Activated naive CD4-positive, alpha-beta T cell (primary cell): Measurements from ENCODE around the gene RPN2.
"Not testable (repeated sequence)": the region's sequence is repeated elsewhere in the genome, so short reads cannot be mapped to it uniquely, and the experiment has no call there.

ENCODE experiments used
- DNase-seq, 4 experiments: peaks; one replicate each; lab custom pipeline; 2025; lab: John Stamatoyannopoulos, UW

The RPN2 gene

GRCh38 chr20:37178839-37179682, at the start of gene RPN2, which contains the start of gene MROH8:
TSS of gene RPN2 (plus strand) at chr20:37179330. CDS start at chr20:37179357, 27 bp downstream.
TSS of gene MROH8 (minus strand) at chr20:37179548.
- peak; percentile 78 to 93 (median 88) for DNase-seq

DNA sequence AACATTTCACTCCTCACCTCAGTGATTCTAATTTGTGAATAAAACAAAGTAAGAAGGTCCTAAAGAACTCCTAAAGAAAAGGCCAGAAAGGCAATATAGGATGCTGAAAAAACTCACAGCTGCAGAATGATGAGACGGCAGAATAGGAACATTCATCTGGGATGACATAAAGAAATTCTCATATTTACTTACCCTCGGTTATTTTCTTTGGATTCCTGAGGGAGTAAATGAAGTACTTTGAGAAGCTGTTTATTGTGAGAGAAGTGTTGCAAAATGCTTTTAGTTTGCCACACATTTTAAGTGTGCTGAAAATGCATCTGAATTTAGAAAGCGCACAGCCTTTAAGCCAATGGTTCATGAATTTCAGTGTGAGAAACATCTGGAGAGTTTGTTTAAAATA, 47.6 kb upstream of the RPN2 start:
- DNase-seq = no peak

DNA sequence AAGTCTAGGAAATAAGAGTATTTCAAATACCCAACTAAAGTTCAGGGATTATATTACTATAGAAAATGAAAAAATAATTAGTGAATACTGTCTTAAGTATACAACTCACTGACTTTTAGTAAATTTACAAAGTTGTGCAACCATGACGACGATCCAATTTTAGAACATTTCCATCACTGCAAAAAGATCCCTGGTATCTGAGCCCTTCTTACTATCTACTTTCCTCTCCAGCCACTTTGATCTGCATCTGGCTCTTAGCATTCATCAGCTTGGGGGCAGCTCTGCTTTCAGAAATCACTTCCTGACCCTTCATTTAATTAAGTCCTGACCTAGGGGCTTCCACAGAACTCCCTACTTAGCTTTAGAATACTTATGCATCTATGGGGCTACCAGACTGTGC, 45.2 kb upstream of the RPN2 start:
- no peak for DNase-seq

GRCh38 chr20:37137547-37137946, 41.6 kb upstream of the RPN2 start:
- no peak for DNase-seq

DNA sequence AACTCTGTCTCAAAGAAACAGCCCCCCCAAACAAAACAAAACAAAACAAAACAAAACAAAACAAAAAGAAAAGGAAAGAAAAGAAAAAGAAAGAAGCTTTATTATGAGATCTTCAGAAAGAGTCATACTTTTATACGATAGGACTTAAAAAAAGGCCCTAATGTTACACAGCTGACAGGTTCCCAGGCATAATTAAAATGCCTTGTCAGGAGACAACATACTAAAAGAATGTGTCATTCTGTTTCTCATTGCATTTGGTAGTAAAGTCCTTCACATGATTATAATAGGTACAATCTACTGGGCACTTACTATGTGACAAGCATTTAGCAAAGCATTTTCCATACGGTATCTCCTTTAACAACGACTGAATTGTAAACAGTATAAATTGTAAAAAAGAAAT, 36.4 kb upstream of the RPN2 start:
- no peak for DNase-seq

DNA sequence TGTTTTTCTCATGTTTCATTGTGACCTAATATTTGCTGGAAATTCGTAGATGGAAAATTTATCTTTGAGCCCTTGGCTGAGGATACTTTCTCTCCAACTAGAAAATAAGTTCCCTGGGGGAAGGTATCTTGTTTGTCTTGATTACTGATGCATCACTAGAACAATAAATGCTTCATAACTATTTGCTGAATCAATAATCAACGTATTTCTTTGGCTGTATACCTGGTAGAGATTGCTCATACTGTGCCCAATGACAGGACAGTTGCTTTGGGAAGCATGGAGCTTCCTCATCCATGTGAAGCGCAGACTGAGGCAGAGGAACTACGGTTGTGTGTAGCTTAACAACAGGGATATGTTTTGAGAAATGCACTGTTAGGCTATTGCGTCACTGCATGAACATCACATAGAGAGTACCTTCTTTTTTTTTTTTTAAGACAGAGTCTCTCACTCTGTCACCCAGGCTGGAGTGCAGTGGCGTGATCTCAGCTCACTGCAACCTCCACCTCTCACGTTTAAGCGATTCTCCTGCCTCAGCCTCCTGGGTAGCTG, 34.2 kb upstream of the RPN2 start:
- DNase-seq = no peak

GRCh38 chr20:37147250-37147649, 31.9 kb upstream of the RPN2 start:
- DNase-seq = no peak

DNA sequence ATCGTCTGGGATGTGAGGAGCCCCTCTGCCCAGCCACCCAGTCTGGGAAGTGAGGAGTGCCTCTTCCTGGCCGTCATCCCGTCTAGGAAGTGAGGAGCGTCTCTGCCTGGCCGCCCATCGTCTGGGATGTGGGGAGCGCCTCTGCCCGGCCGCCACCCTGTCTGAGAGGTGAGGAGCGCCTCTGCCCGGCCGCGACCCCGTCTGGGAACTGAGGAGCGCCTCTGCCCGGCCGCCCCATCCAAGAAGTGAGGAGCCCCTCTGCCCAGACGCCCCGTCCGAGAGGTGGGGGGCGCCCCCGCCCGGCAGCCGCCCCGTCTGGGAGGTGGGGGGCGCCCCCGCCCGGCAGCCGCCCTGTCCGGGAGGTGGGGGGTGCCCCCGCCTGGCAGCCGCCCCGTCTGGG, 28.3 kb upstream of the RPN2 start:
- not testable (repeated sequence) for DNase-seq

GRCh38 chr20:37151529-37151928, 27.6 kb upstream of the RPN2 start:
- DNase-seq = no peak

GRCh38 chr20:37152284-37152683, 26.8 kb upstream of the RPN2 start:
- no peak for DNase-seq

DNA sequence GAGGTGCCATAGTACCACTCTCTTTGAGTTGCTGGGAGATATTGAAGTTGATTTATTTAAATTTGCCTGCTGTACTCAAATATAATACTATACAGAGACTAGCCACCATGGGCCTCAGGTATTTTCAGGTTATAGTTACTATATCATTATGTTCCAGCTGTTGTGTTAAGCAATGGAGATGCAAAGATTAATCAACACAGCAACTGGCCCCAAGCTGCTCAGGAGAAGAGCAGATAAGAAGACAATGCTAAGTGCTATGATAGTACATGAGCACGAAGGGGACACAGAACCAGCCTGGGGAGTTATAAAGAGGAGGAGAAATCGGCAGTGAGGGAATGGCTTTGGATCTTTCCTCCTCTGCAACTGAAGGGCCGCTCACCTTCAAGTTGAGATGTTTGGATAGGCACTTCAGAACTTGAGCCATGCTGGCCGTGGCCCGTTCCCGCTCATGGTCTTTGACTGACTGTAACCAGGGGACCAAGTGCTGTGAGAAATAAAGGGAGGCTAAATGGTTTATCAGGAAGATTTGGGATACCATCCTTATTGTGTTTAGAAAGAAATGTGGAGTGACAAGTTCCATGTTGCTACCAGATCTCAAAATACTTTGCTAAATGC, 24.3 kb upstream of the RPN2 start:
- no peak for DNase-seq

DNA sequence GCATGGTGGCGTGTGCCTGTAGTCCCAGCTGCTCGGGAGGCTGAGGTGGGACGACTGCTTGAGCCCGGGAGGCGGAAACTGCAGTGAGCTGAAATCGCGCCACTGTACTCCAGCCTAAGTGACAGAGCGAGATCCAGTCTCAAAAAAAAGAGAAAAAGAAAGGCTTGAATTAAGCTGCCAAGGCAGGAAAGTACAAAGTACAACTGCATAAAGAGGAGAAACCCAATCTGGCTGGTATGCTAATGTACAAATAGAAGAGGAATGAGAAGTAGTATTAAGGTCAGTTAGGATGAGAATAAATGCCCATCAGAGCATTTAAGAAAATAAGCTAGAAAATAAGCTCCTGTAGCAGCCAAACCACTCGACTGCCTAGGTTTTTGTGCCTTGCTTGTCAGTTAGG, 23.1 kb upstream of the RPN2 start:
- no peak for DNase-seq

DNA sequence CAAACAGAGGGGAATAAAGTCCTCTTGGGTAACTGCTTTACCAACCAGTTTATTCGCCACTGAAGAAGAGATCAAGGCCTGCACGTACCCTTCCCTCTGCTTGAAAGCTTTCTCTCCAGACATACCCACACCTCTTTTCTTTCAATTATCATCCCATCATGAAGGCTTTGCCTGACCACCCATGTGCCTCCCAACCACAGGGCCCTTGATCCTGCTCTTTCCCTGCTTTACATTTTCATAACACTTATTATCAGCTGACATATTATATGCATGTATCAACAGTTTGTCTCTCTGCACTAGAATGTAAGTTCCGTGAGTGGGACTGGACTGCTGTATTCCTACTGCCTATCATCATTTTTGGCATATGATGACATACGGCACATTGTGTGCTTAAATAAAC, 20.9 kb upstream of the RPN2 start:
- no peak for DNase-seq

GRCh38 chr20:37160683-37161082, 18.4 kb upstream of the RPN2 start:
- DNase-seq = no peak

- DNase-seq = no peak
Observed at GRCh38 chr20:37161830-37162549, 17.1 kb upstream of the RPN2 start.

DNA sequence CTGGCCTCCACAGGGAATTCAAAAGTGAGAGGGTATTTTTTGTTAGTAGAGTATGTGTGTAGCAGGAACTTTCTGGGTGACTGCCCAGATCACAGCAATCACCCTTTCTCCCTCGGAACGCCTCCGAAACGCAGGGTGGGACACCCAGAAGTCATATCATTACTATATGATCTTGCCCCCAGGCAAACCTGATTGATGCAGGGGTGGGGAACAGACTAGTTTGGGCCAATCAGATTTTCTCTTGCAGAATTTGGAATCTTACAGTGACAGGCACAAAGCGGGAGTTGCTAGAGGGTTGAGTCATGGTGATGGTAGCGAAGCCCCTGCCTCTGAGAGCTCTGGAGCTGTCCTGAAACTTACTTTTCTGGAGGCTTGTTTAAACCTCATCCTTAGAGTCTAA, 16.5 kb upstream of the RPN2 start:
- no peak for DNase-seq

GRCh38 chr20:37163832-37164554, 15.1 kb upstream of the RPN2 start:
- DNase-seq = no peak

DNA sequence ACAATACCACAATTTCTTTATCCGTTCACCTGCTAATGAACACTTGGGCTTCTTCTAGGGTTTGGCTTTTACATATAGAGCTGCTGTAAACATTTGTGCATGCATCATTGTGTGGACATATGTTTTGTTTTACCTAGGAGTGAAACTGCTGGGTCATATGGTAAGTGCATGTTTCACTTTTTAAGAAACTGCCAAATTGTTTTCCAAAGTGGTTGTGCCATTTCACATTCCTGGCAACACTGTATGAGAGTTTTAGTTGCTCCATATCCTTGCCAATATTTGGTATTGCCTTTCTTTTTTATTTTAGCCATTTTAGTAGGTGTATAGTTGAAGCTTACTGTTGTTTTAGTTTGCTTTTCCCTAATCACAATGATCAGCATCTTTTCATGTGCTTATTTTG, 14.1 kb upstream of the RPN2 start:
- DNase-seq = no peak

- no peak for DNase-seq
Observed at GRCh38 chr20:37166867-37167266, 12.3 kb upstream of the RPN2 start.

DNA sequence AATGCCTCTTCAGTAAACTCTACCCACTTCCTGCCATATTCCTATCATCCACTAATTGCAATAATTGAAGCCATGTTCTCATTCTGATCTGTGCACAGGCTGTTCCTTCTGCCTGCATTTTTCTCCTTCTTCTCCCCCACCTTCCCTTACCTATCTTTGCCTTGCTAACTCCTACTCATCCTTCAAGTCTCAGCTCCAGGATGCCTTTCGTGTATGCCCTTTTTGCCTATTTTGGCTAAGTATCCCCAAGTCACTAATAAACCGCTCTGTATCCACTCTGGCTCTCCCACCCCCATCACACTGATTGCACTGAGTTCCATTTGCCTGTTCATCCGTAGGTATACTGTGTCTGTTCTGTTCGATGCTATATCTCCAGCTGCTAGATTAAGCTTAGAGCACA, 6.3 kb upstream of the RPN2 start:
- no peak for DNase-seq

DNA sequence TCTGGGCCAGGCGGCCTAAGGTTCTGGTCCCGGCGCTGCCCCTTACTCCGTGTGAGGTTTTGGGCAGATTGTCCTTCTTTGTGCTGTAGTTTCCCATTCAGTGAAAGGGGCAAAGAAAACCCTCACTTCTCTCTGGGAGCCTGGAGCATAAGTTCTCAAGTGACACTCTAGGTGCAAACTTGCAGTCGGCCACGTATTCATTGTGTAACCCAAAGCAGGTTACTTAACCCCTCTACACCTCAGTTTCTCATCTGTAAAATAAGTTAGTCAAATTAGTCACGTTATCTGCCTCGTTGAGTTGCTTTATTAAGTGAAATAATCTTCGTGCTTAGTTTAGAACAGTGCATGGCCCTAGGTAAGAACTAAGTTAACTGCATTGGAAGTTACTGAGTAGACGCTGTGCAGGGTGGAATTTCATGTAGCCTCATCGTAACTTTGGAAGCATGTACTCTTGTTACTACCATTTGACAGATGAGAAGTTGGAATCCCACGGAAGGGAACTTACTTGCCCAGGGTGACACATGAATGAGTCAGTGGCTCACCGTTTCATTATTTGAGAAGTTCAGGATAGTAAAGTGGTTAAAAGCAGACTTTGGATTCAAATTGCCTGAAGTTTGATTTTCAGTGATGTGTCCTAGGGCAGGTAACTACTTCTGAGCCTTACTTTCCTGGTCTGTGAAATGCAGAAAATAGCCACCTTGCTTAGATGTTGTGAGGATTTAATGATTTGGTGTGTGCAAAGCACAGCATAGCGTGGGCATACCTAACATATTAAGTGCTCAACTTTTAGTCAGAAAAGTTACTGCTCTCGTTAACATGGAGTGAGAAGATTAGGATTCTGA, 774 bp downstream of the RPN2 start:
- DNase-seq = no peak
